T47D (cell line): ENCODE measurements around the gene PRPF8.

Experiments
- DNase-seq, 2 experiments: peaks; one replicate each; pipeline versions ENCODE4 v3.0.0 to v3.0.0-alpha.2; 2011 to 2012; ENCODE audit warnings: low read depth in 1 of 2, low spot score in 1 of 2
- JUND ChIP-seq: IDR thresholded peaks from 2 replicates; pipeline ENCODE4 v1.6.1; 2012; ENCODE audit warnings: low read depth
- in situ Hi-C: cut with HindIII; loops from 2 replicates; pipeline ENCODE4 v1.10.0; 2016; ENCODE audit warnings: low sequenced_read_pairs, low pct_unique_long_range_greater_than_20kb

PRPF8 gene

GRCh38 chr17:1684378-1685189, at the start of gene PRPF8:
PRPF8 (minus strand) TSS chr17:1684867; CDS start chr17:1684571, 296 bp downstream.
- TF ChIP-seq JUND, result no peak
- DNase-seq, result peak; percentile 96
- in situ Hi-C loops, result no loop called here

GRCh38 chr17:1733759-1734158, 49.1 kb upstream of the PRPF8 start:
- no peak for DNase-seq
- TF ChIP-seq JUND, result no peak
- in situ Hi-C loops, result no loop called here

GRCh38 chr17:1732833-1733321, 48.2 kb upstream of the PRPF8 start:
- no peak for TF ChIP-seq JUND
- in situ Hi-C loops, result no loop called here
- DNase-seq, result no peak

- in situ Hi-C loops, result no loop called here
- no peak for TF ChIP-seq JUND
- DNase-seq, result no peak
Measured at GRCh38 chr17:1732241-1732832, 47.7 kb upstream of the PRPF8 start.

- in situ Hi-C loops, result no loop called here
- no peak for TF ChIP-seq JUND
- no peak for DNase-seq
Measured at GRCh38 chr17:1731194-1731506, 46.5 kb upstream of the PRPF8 start.

- TF ChIP-seq JUND, result no peak
- DNase-seq, result no peak
- in situ Hi-C loops, result no loop called here
Measured at GRCh38 chr17:1730326-1731193, 45.9 kb upstream of the PRPF8 start.

GRCh38 chr17:1729966-1730325, 45.3 kb upstream of the PRPF8 start:
- in situ Hi-C loops, result no loop called here
- no peak for DNase-seq
- no peak for TF ChIP-seq JUND

- no peak for DNase-seq
- in situ Hi-C loops, result no loop called here
- no peak for TF ChIP-seq JUND
Measured at GRCh38 chr17:1727876-1728630, 43.4 kb upstream of the PRPF8 start.

GRCh38 chr17:1727258-1727789, 42.7 kb upstream of the PRPF8 start:
- in situ Hi-C loops, result no loop called here
- DNase-seq, result no peak

GRCh38 chr17:1726626-1727257, 42.1 kb upstream of the PRPF8 start:
- in situ Hi-C loops, result no loop called here
- no peak for TF ChIP-seq JUND
- no peak for DNase-seq

More at GRCh38 chr17:1727258-1727789, 42.7 kb upstream of the PRPF8 start:
- no peak for TF ChIP-seq JUND

- TF ChIP-seq JUND, result no peak
- no peak for DNase-seq
- in situ Hi-C loops, result no loop called here
Measured at GRCh38 chr17:1725642-1726511, 41.2 kb upstream of the PRPF8 start.
